MG63 (cell line): ENCODE measurements around the gene GJB1. TPM values are rescaled to one million over a fixed set of nuclear protein-coding genes. Genes with fewer than 3 reads are reported as not detected.

Experiments
- DNase-seq: peaks from one replicate; pipeline ENCODE4 v3.0.0-alpha.2; 2020
- H3K27me3 ChIP-seq: fragments of 250-450 bp; sonication (Bioruptor Pico); 2 replicates; pipeline ENCODE4 v1.5.1; 2020; ENCODE audit warnings: mild to moderate bottlenecking, moderate library complexity
- H3K36me3 ChIP-seq: fragments of 250-450 bp; sonication (Bioruptor Pico); 2 replicates; pipeline ENCODE4 v1.5.1; 2020; ENCODE audit warnings: mild to moderate bottlenecking, moderate library complexity
- H3K4me3 ChIP-seq: fragments of 250-450 bp; sonication (Bioruptor Pico); 2 replicates; pipeline ENCODE4 v1.5.1; 2020; ENCODE audit warnings: mild to moderate bottlenecking, moderate library complexity
- H3K9me3 ChIP-seq: fragments of 250-450 bp; sonication (Bioruptor Pico); 2 replicates; pipeline ENCODE4 v1.5.1; 2020; ENCODE audit warnings: mild to moderate bottlenecking, moderate library complexity
- total RNA-seq: library from RNA; depleted of rRNA; stranded (reverse); fragments of >200 nt; shearing (Covaris generic); gene quantifications from 2 replicates; pipeline ENCODE4 v1.2.3, GENCODE V29; 2014; ENCODE audit warnings: low replicate concordance

GJB1 gene
- total RNA-seq, 1 experiment from 2014 or later = not detected

DNA sequence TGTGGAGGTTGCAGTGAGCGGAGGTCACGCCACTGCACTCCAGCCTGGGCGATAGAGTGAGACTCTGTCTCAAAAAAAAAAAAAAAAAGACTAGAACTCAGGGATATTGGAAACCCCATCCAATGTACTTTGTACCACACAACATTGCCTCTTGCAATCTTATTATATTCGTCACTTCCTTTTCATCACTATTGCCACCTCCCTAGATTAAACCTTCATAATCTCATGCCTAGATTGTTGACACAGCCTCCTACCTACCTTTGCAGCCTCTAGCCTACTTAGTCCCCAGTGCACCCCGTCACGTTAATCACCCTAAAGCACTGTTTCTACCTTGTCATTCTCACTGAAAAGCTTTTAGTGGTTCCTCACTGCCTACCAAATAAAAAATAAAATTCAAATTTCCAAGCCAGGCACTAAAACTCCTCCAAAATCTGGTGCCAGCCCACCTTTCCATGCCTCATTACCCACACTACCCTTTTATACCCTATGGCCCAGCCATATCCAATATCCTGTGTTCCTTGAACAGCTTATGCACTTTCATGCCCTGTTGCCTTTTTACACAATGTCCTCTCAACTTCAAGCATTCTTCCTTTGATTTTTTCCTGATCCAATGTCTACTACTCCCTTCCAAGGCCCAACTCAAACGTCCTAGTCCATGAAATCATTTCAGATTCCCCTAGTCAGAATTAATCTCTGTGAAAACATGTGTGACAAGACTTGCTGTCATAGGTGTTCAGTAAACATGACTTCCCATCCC, 23.6 kb upstream of the GJB1 start:
- Histone ChIP-seq H3K9me3 (no peaks in the 10 kb centered on the region), H3K4me3 (no peak overlapping the region), H3K36me3 (no peaks in the 10 kb centered on the region), H3K27me3 (no peaks in the 10 kb centered on the region)
- no peak for DNase-seq

DNA sequence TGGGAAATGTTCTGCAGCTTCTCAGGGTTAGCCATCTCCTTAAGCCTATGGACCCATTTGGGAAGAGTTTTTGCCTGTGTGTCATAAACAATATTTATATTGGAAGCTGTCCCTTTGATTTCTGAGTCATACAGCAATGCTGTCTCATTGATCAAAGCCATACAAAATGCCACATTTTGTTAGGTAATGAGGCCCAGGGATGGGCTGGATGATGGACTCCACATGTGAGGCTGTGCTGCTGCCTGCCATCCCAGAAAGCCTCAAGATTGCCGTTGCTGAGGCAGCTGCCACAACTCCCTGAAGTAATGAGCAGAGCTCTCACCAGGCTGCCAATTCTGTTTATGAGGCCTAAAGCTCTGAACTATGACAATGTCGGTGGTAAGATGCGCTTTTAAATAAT, 12.2 kb upstream of the GJB1 start:
- DNase-seq = peak; percentile 47

DNA sequence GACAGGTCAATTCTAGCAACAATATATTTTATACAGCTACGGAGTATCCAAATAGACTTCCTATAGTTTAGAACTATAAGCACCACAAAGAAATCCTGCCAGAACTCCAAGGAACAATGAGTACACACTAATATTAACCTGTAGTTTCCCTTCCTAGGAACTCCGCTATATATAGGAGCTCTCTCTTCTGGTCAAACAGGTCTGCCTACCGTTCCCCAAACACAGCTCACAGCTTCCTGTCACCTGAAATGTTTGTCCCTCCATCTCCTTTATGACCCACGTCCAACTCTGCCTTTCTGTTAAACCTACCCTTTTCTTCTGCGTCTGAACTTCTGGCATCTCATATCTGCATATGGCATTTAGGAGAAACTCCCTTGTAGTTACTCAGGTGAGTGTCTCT, 10.5 kb upstream of the GJB1 start:
- H3K4me3 ChIP-seq = no peak overlapping the region
- H3K9me3 ChIP-seq = no peaks in the 10 kb centered on the region
- H3K27me3 ChIP-seq = no peaks in the 10 kb centered on the region
- H3K36me3 ChIP-seq = no peaks in the 10 kb centered on the region
- no peak for DNase-seq

More for the DNA sequence above, 12.2 kb upstream of the GJB1 start:
- H3K9me3 ChIP-seq = no peaks in the 10 kb centered on the region
- H3K27me3 ChIP-seq = no peaks in the 10 kb centered on the region
- no peak overlapping the region for H3K4me3 ChIP-seq
- no peaks in the 10 kb centered on the region for H3K36me3 ChIP-seq

DNA sequence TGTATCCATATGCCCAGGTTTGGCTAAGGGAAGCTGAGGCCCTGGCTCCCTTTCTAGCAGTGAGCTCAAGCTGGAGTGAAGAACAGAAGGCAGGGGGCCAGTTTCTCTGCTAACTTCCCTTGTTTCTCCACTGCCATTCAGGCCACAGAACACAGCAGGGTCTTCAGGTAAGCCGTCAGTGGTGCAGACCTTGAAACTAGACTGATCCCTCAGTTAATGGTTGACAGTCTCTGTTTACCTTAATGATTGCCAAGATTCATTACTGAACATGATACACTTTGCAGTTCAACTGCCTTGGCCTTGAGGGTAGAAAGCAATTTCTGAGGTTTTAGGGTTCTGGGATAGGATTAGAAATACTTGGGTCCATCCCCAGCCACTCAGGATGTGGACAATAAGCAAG, 8.9 kb upstream of the GJB1 start:
- DNase-seq = no peak
- Histone ChIP-seq H3K4me3 (no peak overlapping the region), H3K9me3 (no peaks in the 10 kb centered on the region), H3K27me3 (no peaks in the 10 kb centered on the region), H3K36me3 (no peaks in the 10 kb centered on the region)

DNA sequence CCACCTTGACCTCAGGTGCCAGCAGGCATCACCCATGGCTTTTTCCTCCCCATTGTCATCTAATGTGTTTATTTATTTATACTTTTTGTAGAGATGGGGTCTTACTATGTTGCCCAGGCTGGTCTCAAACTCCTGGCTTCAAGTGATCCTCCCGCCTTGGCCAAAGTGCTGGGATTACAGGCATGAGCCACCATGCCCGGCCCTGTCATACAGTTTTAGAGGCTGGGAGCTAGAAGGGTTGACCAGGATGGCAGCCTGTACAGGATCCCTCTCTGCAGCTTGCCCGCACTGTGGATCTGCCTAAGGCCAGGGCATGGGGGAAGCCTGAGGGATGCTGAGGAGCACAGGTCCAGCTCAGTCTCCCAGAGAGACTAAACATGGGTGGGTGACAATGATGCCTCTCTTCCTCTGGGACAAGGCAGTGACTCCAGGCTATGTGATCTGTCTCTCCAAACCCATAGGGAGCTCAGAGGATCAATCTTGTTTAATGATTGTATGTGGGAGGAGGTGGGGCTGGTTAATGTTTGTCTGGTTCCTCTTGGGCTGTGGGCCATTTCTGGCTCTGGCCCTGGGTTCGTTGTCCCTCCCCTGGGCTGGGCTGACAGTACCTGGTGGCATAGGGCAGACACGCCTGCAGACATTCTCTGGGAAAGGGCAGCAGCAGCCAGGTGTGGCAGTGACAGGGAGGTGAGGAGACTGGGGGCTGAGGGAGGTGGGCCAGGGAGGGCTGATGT, 8.3 kb upstream of the GJB1 start:
- Histone ChIP-seq H3K9me3 (no peaks in the 10 kb centered on the region), H3K4me3 (no peak overlapping the region), H3K36me3 (no peaks in the 10 kb centered on the region), H3K27me3 (no peaks in the 10 kb centered on the region)
- no peak for DNase-seq

DNA sequence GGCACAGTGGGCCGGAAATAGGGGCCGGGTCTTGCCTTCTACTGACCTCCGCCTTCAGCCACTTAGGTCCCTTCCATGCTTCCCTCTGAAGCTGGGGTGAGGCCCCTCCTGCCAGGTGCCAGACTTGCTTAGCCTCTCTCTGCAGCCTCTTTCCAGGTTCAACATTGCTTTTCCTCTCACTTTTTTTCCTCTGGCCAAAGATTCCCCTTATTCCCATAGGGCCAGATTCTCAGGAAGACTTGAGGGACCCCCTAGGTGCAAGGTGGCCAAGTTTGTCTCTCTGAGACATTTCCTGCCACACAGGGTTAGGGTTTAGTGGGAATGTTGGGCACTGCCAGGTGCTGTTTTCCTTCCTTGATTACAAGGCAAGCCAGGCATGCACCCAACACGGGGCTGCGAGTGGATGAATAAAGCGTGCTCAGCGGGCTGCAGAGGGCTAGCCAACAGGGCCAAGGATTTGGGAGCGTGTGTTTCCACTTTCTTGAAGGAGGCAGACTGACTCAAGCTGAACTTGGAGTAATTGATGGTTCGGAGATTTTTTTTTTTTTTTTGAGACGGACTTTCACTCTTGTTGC, 7.6 kb upstream of the GJB1 start:
- no peak for DNase-seq
- no peak overlapping the region for H3K4me3 ChIP-seq
- H3K27me3 ChIP-seq = no peaks in the 10 kb centered on the region
- no peaks in the 10 kb centered on the region for H3K36me3 ChIP-seq
- H3K9me3 ChIP-seq = no peaks in the 10 kb centered on the region

DNA sequence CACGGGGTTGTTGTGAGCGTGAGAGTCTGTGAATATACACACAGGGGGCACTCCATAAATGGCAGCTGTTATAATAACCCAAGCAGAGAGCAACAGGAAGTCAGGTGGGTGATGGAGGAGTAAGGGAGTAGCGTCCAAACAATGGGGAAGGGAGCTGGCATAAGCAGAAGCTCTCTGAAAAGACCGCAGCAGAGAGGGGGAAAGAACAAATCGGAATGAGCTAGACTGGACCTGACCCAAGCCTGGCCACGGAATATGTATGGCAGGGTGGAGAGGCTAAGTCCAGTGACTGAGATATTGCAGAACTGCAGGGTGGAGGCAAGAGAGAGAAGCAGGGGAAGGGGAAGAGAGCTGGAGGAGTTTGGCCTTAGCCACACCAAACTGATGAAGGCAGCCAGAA, 6.5 kb upstream of the GJB1 start:
- H3K4me3 ChIP-seq = no peak overlapping the region
- no peaks in the 10 kb centered on the region for H3K36me3 ChIP-seq
- no peak for DNase-seq
- H3K27me3 ChIP-seq = no peaks in the 10 kb centered on the region
- no peaks in the 10 kb centered on the region for H3K9me3 ChIP-seq

DNA sequence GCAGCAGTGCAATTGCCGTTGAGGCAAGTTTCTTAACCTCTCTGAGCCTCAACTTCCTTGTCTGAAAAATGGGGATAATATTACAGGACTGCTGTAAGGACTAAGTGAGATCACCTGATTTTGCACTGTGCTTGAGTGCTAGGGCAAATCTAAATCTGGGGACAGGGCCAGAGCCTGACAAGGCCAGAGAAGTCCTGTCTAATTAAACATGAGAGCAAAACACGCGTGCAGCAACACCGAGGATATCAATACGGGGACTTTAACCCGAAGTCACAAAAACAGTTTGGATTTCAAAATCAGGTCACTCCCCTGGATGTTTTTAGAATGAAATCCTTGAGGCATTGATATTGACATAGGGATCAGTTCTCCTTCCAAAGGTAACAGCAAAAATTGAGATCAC, 5.7 kb upstream of the GJB1 start:
- H3K4me3 ChIP-seq = no peak overlapping the region
- H3K27me3 ChIP-seq = no peaks in the 10 kb centered on the region
- no peaks in the 10 kb centered on the region for H3K9me3 ChIP-seq
- H3K36me3 ChIP-seq = no peaks in the 10 kb centered on the region
- no peak for DNase-seq

DNA sequence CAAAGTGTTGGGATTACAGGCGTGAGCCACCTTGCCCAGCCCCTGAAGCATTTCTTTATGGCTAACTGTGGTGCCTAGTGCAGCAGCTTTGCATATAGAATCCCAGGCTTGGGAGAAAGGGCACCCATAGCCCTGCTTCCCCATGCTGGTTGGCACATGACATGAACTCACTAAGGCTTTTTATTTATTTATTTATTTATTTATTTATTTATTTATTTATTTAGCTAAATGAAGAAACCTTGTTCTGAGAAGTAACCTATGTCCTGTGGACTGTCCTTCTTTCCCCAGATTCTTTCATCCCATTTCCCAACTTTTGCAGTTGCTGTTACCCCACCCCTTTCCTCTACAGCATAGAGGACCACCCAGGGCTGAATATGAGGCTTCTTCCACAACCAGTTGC, 1.9 kb upstream of the GJB1 start:
- H3K27me3 ChIP-seq = no peaks in the 10 kb centered on the region
- no peaks in the 10 kb centered on the region for H3K9me3 ChIP-seq
- DNase-seq = no peak
- no peak overlapping the region for H3K4me3 ChIP-seq
- H3K36me3 ChIP-seq = no peaks in the 10 kb centered on the region

DNA sequence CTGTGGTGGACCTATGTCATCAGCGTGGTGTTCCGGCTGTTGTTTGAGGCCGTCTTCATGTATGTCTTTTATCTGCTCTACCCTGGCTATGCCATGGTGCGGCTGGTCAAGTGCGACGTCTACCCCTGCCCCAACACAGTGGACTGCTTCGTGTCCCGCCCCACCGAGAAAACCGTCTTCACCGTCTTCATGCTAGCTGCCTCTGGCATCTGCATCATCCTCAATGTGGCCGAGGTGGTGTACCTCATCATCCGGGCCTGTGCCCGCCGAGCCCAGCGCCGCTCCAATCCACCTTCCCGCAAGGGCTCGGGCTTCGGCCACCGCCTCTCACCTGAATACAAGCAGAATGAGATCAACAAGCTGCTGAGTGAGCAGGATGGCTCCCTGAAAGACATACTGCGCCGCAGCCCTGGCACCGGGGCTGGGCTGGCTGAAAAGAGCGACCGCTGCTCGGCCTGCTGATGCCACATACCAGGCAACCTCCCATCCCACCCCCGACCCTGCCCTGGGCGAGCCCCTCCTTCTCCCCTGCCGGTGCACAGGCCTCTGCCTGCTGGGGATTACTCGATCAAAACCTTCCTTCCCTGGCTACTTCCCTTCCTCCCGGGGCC, 1.2 kb downstream of the GJB1 start:
- H3K36me3 ChIP-seq = no peaks in the 10 kb centered on the region
- DNase-seq = no peak
- H3K4me3 ChIP-seq = no peak overlapping the region
- no peaks in the 10 kb centered on the region for H3K9me3 ChIP-seq
- no peaks in the 10 kb centered on the region for H3K27me3 ChIP-seq

DNA sequence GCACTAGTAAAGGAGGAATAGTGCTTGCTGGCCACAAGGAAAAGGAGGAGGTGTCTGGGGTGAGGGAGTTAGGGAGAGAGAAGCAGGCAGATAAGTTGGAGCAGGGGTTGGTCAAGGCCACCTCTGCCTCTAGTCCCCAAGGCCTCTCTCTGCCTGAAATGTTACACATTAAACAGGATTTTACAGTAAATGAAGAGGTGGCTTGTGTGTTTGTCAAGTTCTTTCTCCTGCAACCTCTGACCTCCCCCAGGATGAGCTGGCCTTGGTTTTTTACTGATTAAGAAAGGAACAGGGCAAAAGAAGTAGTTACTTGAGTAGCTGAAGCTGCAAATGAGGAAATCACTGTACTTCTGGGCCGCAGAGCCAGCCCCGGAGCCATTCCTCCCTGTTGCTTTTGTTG, 2.0 kb downstream of the GJB1 start:
- no peak for DNase-seq

DNA sequence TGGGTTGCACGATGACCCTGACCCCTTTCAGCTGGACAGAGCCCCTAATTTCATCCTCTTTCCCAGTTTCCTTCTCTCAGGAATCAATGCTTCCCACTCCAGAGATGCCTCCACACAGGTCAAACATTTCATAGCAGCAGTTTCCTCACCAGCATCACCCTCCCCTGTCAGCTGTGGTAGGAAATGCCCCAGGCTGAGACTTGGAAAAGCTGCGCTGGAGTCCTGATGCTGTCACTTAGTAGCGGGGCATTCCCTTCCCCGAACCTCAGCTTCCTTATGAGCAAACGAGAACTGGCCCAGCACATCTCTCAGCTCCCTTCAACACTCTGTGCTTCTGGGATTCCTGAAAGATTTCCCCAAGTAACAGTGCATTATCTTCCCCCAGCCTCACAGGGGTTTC, 2.7 kb downstream of the GJB1 start:
- DNase-seq = no peak
- Histone ChIP-seq H3K27me3 (no peaks in the 10 kb centered on the region), H3K4me3 (no peak overlapping the region), H3K9me3 (no peaks in the 10 kb centered on the region), H3K36me3 (no peaks in the 10 kb centered on the region)

More for the DNA sequence above, 2.0 kb downstream of the GJB1 start:
- Histone ChIP-seq H3K4me3 (no peak overlapping the region), H3K36me3 (no peaks in the 10 kb centered on the region), H3K27me3 (no peaks in the 10 kb centered on the region), H3K9me3 (no peaks in the 10 kb centered on the region)

DNA sequence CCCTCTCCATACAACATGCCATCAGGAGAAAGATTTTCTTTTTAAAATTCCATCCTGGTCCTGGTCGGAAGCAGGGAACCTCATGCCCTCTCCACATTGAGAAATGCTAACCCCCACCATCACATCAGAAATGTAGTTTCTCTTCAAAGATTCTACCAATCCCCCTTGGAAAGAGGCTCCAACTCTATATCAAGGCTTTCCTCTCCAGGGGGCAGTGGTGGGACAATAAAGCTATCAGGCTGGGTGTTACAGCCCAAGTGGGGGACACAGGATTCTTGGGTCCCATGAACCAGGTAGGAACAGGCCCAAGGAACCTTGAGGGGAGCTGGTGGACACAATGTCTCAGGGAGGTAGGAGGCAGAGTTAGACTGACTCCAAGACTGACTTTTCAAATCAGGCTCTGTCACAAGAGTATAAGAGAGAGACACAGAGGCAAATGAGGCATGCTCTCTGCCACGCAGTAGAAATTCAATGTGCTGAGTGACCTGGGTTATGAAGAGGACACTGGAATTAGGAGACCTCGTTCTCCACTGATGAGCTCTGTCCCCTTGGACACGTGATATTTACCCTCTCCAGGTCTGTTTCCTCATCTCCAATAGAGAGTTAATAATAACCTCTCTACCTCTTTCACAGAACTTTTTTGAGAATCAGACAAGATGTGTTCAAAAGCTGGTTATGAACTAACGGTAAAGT, 4.5 kb downstream of the GJB1 start:
- H3K4me3 ChIP-seq = no peak overlapping the region
- H3K27me3 ChIP-seq = no peaks in the 10 kb centered on the region
- H3K9me3 ChIP-seq = no peaks in the 10 kb centered on the region
- H3K36me3 ChIP-seq = no peaks in the 10 kb centered on the region
- DNase-seq = no peak

DNA sequence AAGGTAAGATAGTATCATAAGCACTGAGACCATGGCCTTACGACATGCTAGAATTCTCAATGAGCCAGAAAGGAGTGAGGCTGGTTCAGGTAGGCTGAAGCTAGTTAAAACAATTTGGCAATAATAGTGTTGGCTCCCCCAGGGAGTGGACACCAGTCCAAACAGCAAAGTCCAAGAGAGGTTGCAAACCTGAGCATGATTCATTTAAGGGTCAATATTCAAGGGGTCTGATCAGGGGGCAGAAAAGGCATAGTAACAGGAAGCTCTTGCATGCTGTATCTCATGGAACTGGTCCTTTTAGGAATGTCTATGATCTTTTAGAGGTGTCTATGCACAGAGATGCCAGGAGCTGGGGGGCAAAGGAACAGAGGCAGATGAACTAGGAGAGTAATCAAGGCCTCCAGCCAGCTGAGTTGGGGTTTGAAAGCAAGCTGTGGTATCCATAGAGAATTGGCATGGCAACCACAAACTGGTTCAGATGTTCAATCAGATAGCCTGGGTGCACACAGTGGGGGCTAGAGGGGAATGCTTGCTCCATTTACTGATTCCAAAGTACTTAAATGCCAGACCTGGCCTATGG, 5.1 kb downstream of the GJB1 start:
- H3K36me3 ChIP-seq = no peaks in the 10 kb centered on the region
- DNase-seq = no peak
- H3K4me3 ChIP-seq = no peak overlapping the region
- H3K27me3 ChIP-seq = no peaks in the 10 kb centered on the region
- H3K9me3 ChIP-seq = no peaks in the 10 kb centered on the region

DNA sequence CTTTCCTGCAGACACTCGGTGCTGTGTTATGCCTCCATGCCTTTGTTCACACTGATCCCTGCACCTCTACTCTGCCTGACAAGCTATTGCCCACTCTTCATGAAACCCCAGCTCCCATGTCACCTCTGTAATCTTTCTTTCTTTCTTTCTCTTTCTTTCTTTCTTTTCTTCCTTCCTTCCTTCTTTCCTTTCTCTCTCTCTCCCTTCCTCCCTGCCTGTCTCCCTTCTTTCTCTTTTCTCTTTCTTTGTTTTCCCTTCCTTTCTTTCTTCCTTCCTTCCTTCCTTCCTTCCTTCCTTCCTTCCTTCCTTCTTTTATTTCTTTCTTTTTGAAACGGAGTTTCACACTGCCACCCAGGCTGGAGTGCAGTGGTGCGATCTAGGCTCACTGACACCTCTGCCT, 12.5 kb downstream of the GJB1 start:
- no peaks in the 10 kb centered on the region for H3K36me3 ChIP-seq
- no peaks in the 10 kb centered on the region for H3K27me3 ChIP-seq
- no peak for DNase-seq
- no peak overlapping the region for H3K4me3 ChIP-seq
- no peaks in the 10 kb centered on the region for H3K9me3 ChIP-seq

DNA sequence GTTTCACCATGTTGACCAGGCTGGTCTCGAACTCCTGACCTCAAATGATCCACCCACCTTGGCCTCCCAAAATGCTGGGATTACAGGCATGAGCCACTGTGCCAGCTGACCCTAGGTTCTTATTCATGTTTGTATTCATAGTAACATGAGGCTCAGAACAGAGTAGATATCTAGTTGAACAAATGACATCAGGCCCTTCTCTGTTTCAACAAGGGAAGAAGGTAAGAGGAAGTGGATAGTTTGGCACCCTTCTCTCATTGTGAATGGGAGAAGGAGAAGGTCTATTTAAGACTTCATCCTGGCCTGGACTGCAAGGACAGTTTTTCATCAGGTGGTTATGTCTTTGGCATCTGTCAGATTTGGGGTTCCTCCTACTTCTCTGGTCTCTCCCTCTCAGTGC, 13.8 kb downstream of the GJB1 start:
- no peak overlapping the region for H3K4me3 ChIP-seq
- no peaks in the 10 kb centered on the region for H3K9me3 ChIP-seq
- no peaks in the 10 kb centered on the region for H3K27me3 ChIP-seq
- H3K36me3 ChIP-seq = no peaks in the 10 kb centered on the region
- no peak for DNase-seq

DNA sequence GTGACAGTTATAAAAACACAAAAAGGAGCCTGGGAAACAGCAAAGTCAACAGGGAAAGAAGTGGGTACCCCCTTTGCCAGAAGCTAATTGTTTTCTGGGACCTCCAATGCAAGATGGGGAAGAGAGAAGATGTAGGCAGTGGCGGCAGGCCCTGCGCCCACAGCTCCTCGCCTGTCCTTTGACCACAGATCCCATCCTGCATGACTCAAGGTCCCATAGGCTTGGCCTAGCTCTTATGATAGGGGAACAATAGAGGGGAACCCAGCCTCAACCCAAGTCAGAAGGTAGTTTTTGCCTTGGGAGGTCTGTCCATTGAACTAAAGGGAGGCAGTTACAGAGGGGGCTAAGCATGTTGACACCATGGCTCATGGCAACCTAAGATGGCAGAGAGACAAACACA, 16.8 kb downstream of the GJB1 start:
- no peak overlapping the region for H3K4me3 ChIP-seq
- no peaks in the 10 kb centered on the region for H3K9me3 ChIP-seq
- no peak for DNase-seq
- no peaks in the 10 kb centered on the region for H3K36me3 ChIP-seq
- H3K27me3 ChIP-seq = no peaks in the 10 kb centered on the region
